Right lobe of liver (tissue), 4 donors: ENCODE results near the gene CAMKK1.

Source experiments
- POLR2A ChIP-seq: fragments of 450-650 bp; IDR thresholded peaks from one replicate; pipeline ENCODE4 v1.6.1; 2017; ENCODE audit warnings: antibody characterized with exemption, mild to moderate bottlenecking
- TF ChIP-seq, protein P1 (sequence below), 4 donors: fragments of 200-600 bp in 3 of 4; fragments of 450-650 bp in 1 of 4; IDR thresholded peaks; one replicate each; pipeline versions ENCODE4 v1.5.1 to v1.8.0; 2016 to 2022; ENCODE audit warnings: antibody characterized with exemption in 4 of 4, mild to moderate bottlenecking in 2 of 4
- donor health status: DM: no; HTN: no; CAD: no.
- donor health status: DM: no; HTN: no; CAD: no.
- donor health status: DM: no; HTN: yes; CAD: no.

DNA sequence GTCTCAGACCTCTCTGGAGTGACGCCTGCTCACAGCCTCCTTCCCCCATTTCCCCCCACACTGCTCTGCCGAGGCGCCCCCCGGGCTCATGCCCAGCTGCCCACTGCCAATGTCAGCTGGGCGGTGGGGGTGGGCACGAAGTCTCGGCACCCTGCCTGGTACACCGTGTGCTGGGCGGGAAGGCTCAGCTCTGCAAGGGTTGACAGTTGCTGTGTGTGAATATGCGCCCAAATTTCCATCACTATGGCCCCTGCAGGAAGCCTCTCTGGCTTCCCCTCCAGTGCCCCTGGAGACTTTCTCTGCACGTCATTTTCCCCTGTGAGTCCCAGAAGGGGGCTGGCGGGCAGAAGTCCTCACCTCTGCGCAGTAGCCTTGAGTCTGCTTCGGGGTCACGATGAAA, 11.6 kb upstream of the CAMKK1 start:
- TF ChIP-seq, protein P1, sequence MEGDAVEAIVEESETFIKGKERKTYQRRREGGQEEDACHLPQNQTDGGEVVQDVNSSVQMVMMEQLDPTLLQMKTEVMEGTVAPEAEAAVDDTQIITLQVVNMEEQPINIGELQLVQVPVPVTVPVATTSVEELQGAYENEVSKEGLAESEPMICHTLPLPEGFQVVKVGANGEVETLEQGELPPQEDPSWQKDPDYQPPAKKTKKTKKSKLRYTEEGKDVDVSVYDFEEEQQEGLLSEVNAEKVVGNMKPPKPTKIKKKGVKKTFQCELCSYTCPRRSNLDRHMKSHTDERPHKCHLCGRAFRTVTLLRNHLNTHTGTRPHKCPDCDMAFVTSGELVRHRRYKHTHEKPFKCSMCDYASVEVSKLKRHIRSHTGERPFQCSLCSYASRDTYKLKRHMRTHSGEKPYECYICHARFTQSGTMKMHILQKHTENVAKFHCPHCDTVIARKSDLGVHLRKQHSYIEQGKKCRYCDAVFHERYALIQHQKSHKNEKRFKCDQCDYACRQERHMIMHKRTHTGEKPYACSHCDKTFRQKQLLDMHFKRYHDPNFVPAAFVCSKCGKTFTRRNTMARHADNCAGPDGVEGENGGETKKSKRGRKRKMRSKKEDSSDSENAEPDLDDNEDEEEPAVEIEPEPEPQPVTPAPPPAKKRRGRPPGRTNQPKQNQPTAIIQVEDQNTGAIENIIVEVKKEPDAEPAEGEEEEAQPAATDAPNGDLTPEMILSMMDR (IDR thresholded peaks at IDR 0.05): no peak
- no peak for TF ChIP-seq POLR2A
